Measurements from ENCODE around the gene MT1M. TPM values are rescaled to one million over a fixed set of nuclear protein-coding genes. Genes with fewer than 3 reads are reported as not detected.
"Not testable (repeated sequence)": the region's sequence is repeated elsewhere in the genome, so short reads cannot be mapped to it uniquely, and the experiment has no call there.

MT1M gene
- total RNA-seq, 4 donors from 2014 or later: 7.1 to 45.5 (median 33.8) TPM

DNA sequence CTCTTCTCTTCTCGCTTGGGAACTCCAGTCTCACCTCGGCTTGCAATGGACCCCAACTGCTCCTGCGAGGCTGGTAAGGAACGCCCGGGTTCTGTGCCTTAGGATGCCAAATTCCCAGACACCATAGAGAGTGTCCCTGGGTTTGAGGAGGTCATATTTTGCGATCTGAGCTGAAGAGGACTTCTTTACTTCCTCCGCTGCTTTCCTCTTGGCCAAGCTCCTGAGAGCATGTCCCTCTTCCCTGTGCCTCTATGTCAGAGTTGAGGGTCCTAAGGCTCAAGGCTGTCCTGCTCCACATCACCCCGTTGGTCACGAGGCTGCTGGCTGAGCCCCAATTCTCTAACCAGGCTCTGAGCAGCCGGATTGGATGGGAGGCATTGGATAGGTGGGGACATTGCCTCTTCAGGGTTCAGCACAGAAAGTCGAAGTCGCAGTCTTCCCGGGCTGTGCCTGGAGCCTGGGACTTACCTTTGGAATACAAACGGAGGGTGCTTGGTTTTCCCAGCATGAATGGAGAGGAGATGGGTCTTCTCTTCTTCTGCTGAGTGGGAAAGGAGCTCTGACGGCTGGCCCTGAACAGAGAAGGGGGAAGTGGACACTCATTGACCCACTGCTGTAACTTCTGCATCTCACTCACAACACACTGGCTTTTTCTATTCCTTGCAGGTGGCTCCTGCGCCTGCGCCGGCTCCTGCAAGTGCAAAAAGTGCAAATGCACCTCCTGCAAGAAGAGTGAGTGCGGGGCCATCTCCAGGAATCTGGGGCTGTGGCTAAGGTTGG, 37.6 kb downstream of the MT1M start:
- intact Hi-C loops (cut with DNase I): no loop called here
- Histone ChIP-seq H3K4me3 (replicated peaks in 1 of 3) (peak overlapping the region in 1 of 3 donors; percentile 2), H3K9me3 (no peaks in the 10 kb centered on the region), H3K27ac (no peak overlapping the region), H3K27me3 (no peaks in the 10 kb centered on the region), H3K36me3 (no peaks in the 10 kb centered on the region), H3K4me1 (peaks cover 12 to 35% of the 10 kb centered on the region in 2 donors)
- WGBS, 2 donors: 29% methylated on average over 19 of the region's 19 CpGs
- no peak for TF ChIP-seq POLR2A (IDR thresholded peaks at IDR 0.05)
- peak; percentile 36 to 37 for DNase-seq

DNA sequence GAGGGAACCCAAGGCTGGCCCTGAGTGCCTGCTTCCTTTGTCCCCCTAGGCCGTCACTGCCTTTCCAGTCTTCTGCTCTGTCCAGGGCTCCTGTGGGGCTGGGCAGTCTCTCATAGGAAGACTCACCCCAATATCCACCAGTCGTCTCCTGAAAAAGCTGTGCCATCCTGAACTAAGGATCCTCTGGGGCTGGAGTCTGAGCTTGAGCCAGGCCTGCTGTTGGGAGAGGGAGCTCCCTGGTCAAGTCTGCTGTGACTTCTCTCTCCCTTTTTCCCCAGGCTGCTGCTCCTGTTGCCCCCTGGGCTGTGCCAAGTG, 38.1 kb downstream of the MT1M start:
- no peaks in the 10 kb centered on the region for H3K9me3 ChIP-seq
- no peak for DNase-seq
- intact Hi-C loops (cut with DNase I): no loop called here
- no peak for TF ChIP-seq POLR2A (IDR thresholded peaks at IDR 0.05)
- TF ChIP-seq, protein P1, sequence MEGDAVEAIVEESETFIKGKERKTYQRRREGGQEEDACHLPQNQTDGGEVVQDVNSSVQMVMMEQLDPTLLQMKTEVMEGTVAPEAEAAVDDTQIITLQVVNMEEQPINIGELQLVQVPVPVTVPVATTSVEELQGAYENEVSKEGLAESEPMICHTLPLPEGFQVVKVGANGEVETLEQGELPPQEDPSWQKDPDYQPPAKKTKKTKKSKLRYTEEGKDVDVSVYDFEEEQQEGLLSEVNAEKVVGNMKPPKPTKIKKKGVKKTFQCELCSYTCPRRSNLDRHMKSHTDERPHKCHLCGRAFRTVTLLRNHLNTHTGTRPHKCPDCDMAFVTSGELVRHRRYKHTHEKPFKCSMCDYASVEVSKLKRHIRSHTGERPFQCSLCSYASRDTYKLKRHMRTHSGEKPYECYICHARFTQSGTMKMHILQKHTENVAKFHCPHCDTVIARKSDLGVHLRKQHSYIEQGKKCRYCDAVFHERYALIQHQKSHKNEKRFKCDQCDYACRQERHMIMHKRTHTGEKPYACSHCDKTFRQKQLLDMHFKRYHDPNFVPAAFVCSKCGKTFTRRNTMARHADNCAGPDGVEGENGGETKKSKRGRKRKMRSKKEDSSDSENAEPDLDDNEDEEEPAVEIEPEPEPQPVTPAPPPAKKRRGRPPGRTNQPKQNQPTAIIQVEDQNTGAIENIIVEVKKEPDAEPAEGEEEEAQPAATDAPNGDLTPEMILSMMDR (IDR thresholded peaks at IDR 0.05): no peak
- no peak overlapping the region for H3K27ac ChIP-seq
- H3K4me3 ChIP-seq (replicated peaks in 1 of 3): no peak overlapping the region
- no peaks in the 10 kb centered on the region for H3K36me3 ChIP-seq
- WGBS, 2 donors: 88 to 94% methylated on average over 2 of the region's 2 CpGs
- peaks cover 15 to 38% of the 10 kb centered on the region in 2 donors for H3K4me1 ChIP-seq
- H3K27me3 ChIP-seq: no peaks in the 10 kb centered on the region

DNA sequence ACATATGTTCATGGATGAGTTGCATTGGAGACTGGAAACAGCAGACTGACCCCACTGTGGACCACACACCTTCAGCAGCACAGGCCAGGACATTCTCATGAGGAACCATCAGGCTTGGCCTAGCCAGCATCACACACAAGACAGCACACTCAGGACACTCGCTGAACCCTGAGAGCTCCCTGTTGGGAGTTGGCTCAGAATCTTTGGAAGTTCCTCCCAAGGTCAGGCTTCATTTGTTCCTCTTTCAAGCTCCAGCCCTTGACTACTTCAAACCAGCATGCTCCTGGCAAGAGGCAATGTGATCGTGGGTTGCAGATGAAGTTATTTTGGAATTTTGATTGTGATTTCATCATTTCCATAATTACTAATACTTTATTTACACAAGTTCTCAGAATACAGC, 39.2 kb downstream of the MT1M start:
- H3K27me3 ChIP-seq; H3K9me3 ChIP-seq; H3K27ac ChIP-seq; DNase-seq; intact Hi-C loops (cut with DNase I); H3K36me3 ChIP-seq; H3K4me3 ChIP-seq (replicated peaks in 1 of 3): not testable (repeated sequence)
- peaks cover 18 to 48% of the 10 kb centered on the region in 2 donors for H3K4me1 ChIP-seq
- 58 to 60% methylated on average over 2 of the region's 2 CpGs for WGBS, 2 donors

DNA sequence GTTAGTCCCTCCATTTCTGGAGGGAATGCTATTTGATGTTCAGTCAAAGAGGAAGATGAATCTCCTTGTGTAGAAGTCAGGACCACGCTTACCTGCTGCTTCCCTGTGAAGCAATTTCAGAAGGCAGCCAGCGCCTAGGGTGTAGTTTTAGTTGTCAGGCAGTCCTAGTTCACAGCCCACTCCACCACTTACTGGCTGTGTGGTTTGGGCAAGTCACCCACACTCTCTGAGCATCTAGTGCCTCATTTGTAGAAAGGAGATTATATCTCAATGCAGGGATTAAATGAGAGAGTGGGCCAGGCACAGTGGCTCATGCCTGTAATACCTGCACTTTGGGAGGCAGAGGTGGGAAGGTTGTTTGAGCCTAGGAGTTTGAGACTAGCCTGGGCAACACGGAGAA, 39.7 kb downstream of the MT1M start:
- intact Hi-C loops (cut with DNase I); DNase-seq; H3K27ac ChIP-seq; H3K27me3 ChIP-seq; H3K36me3 ChIP-seq; H3K4me3 ChIP-seq (replicated peaks in 1 of 3); H3K9me3 ChIP-seq: not testable (repeated sequence)
- peaks cover 18 to 43% of the 10 kb centered on the region in 2 donors for H3K4me1 ChIP-seq
- 68 to 92% methylated on average over 3 of the region's 3 CpGs for WGBS, 2 donors

DNA sequence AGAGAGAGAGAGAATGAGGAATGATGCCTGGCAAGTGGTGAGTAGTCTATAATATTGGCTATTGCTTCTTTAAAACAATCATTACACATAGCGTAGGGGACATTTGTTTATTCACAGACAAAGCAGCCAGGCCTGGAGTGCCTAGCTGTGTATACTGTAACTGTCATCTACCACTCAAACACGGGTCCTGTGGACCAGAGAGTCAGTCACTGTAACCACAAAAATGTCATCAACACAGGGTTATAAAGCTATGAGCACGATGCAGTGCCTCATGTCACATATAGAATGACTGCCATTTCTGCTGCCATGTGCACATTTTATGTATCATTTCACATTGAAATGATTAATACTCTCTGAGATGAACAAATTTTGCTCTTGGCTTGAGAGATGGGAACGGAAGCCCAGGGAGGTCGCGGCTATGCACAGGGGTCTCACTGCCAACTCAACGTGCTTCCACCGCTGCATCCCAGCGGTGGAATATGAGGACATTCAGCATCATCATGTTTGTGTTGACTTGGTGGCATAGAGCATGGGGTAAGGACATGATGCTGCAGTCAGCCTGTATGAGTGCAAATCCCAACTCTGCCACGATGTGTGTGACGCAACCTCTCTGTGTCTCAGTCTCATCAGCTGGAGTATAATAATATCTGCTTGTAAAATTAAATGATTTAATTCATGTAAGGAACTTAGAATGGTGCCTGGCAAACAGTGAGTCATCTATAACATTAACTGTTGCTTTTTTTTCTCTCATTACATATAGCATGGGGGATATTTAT, 40.5 kb downstream of the MT1M start:
- TF ChIP-seq POLR2A (IDR thresholded peaks at IDR 0.05): no peak
- TF ChIP-seq, protein P1 (IDR thresholded peaks at IDR 0.05): no peak
- no peaks in the 10 kb centered on the region for H3K27me3 ChIP-seq
- H3K4me3 ChIP-seq (replicated peaks in 1 of 3): no peak overlapping the region
- no peaks in the 10 kb centered on the region for H3K36me3 ChIP-seq
- intact Hi-C loops (cut with DNase I): no loop called here
- H3K9me3 ChIP-seq: no peaks in the 10 kb centered on the region
- H3K27ac ChIP-seq: no peak overlapping the region
- WGBS, 2 donors: 90 to 92% methylated on average over 11 of the region's 11 CpGs
- peaks cover 18 to 38% of the 10 kb centered on the region in 2 donors for H3K4me1 ChIP-seq
- DNase-seq: no peak

DNA sequence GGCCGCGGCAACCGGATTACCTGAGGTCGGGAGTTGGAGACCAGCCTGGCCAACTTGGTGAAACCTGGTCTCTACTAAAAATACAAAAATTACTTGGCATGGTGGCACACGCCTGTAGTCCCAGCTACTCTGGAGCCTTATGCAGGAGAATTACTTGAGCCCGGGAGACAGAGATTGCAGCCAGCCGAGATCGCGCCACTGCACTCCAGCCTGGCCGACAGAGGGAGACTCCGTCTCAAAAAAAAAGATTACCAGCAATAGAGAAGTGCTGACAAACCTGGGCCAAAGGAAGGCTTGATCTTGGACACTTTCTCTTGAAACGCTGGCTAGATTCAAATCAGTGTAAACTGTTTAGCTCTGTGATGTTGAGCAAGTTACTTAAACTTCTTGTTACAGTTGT, 41.5 kb downstream of the MT1M start:
- DNase-seq: peak; percentile 63 to 64
- WGBS, 2 donors: 35 to 41% methylated on average over 12 of the region's 12 CpGs
- no peak overlapping the region for H3K27ac ChIP-seq
- no peak overlapping the region for H3K4me3 ChIP-seq (replicated peaks in 1 of 3)
- no peaks in the 10 kb centered on the region for H3K9me3 ChIP-seq
- peaks cover 12 to 28% of the 10 kb centered on the region in 2 donors for H3K4me1 ChIP-seq
- H3K27me3 ChIP-seq: no peaks in the 10 kb centered on the region
- intact Hi-C loops (cut with DNase I): no loop called here
- H3K36me3 ChIP-seq: no peaks in the 10 kb centered on the region
- TF ChIP-seq, protein P1 (IDR thresholded peaks at IDR 0.05): peak; percentile 32 to 78 (median 70)
- no peak for TF ChIP-seq POLR2A (IDR thresholded peaks at IDR 0.05)

DNA sequence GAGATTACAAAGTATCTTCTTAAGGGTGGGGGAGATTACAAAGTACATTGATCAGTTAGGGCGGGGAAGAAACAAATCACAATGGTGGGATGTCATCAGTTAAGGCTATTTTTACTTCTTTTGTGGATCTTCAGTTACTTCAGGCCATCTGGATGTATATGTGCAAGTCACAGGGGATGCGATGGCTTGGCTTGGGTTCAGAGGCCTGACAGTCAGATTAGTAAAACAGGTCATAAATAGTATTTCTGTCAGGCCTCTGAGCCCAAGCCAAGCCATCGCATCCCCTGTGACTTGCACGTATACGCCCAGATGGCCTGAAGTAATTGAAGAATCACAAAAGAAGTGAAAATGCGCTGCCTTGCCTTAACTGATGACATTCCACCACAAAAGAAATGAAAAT, 42.1 kb downstream of the MT1M start:
- H3K27ac ChIP-seq; H3K36me3 ChIP-seq; H3K27me3 ChIP-seq; H3K9me3 ChIP-seq; intact Hi-C loops (cut with DNase I); H3K4me3 ChIP-seq (replicated peaks in 1 of 3); DNase-seq: not testable (repeated sequence)
- 92 to 98% methylated on average over 6 of the region's 6 CpGs for WGBS, 2 donors
- peaks cover 10 to 21% of the 10 kb centered on the region in 2 donors for H3K4me1 ChIP-seq
